Activated effector memory CD4-positive, alpha-beta T cell treated with Interleukin-2 at 50 U/mL for 16 hours (primary cell): ENCODE results near the gene CCT7.
"Not testable (repeated sequence)": the region's sequence is repeated elsewhere in the genome, so short reads cannot be mapped to it uniquely, and the experiment has no call there.

Experiments used
- DNase-seq: peaks from one replicate; pipeline ENCODE4 v3.0.0-alpha.2; 2020

Gene CCT7

DNA sequence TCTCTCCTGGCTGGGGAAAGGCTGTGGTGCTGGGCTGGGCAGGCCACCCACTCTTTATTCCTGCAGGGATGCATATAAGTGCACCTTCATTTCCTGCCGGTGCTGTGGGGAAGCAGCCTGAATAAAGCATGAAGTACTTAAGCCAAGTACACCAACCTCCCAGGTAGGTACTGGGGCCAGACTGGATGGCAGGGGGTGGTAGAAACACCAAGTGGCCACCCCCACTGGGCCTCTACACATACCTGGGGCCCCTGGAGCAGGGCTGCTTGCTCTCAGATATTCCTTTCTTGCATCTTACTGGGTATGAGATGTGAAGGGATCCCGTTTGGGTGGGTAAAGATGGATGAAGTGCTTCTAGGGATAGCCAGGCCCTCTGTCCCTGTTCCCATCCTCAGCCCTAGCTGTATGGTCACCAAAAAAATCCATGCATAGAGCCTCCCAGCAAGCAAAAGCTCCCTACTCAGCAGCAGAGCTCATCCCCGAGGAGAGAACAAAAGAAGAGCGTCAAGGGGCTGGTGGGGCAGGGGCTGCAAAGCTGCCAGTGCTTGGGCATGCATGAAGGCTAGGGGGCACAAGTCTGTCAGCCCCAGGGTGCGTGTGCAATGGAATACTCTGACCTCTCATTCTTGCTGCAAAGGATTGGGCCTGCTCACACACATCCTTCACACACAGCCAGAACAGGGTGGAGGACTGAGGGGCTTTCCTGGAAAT is 22.0 kb downstream of the CCT7 start:
- no peak for DNase-seq

DNA sequence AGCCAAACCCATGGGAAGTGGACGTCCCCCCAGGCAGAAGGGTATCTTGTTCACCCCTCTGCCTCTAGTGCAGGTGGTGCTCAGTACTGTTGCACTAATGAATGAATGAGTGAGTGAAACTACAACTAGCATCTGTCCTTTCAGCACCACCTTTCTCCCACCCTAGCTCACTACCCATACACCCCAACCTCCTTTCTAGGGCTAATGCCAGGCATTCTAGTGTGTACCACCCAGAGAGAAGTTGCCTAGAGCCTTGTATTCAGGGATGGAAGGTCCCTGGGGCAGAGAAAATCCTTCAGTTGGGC is 22.5 kb downstream of the CCT7 start:
- DNase-seq, result no peak

DNA sequence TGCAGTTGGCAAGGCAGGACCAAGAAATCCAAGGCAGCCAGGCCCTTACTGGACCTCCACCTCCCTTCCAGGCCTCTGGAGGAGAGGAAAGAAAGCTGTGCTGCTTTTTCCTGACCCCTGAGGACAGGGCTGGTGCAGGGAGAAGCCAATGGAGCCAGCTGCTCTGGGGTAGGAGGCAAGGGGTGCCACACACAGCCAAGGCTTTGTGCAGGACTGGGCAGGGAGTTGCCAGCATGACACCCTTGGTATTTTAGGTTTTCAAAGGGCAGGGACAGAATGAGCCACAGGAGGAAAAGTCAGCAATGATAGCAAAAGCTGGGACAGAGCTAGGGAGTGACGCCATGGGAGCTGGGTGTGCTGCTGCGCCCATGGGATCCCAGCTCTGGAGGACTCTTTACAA is 22.9 kb downstream of the CCT7 start:
- no peak for DNase-seq

DNA sequence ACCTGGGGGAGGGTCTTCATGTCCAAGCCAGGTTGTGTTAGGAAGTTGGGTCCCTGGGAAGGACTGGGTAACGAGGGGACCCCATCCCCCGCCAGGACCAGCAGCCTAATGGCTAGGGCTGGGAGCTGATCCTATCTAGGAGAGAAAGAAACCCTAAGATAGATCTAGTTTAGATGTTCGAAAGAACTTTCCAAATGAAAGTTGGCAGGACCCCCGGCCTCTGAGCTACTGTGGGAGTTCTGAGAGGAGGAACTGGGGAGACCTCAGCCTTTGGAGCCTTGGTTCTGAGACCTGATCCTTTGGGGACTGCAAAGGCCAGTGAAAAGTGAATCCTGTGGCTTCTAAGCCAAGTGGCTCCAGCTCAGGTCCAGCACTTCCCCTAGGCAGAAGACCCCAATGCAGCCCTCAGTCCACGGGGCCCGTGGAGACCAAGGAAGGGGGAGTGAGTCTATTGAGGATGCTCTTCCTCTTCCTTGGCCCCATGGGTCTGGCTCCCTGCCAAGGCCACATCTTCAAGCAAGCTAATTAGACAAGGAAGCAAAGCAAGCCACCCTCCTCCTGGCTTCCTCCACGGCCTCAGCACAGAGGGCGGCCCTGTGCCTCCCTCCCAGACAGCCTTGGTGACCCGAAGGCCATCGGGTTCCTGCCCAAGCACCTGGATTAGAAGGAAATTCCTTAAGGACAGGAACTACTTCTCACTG is 23.5 kb downstream of the CCT7 start:
- peak; percentile 14 for DNase-seq

DNA sequence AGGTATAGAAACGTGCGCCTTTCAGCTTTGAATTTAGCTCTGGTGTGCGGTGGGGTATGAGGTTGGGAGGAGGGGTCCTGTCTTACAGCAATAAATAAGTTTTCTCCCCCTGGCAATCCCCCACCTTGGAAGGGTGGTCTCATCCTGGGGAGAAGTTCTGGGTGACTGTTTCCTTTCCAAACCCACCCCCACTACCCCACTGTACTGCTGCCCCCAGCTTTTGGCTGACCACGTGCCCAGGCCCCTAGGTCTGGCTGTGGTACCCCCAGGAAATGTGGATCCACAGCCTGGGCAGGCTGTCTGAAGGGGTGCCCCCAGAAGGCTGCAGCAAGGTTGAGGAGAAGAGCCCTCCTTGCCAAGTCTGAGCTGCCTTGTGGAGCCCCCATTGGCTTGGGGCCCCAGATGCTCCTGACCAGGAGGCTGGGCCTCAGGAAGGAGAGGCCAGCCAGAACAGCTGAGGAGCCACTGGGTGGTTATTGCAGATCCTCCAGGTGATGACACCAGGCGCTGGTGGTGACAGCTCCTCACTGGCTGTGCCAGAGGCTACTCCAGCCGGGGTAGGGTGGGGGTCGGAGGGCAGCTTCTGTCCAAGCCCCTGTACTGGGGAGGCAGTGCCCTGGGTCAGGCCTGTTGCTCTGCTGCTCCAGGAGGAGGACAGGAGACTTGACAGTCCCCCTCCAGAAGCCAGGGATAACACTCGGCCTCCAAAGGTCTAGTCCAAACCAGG is 24.2 kb downstream of the CCT7 start:
- no peak for DNase-seq

DNA sequence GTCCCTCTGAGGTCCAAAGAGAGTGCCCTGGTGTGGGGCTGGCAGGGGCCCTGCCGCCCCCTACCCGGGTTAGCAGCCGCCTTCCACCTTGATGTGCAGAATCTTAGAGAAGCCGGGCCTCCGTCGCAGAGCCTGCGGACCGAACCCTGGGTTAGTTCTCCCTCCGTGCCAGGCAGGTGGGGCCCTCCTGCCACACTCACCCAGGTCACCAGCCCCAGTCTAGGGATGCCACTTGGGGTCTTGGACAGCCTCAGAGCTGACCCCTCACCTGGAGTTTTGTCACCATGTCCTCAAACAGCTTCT is 24.8 kb downstream of the CCT7 start:
- no peak for DNase-seq

DNA sequence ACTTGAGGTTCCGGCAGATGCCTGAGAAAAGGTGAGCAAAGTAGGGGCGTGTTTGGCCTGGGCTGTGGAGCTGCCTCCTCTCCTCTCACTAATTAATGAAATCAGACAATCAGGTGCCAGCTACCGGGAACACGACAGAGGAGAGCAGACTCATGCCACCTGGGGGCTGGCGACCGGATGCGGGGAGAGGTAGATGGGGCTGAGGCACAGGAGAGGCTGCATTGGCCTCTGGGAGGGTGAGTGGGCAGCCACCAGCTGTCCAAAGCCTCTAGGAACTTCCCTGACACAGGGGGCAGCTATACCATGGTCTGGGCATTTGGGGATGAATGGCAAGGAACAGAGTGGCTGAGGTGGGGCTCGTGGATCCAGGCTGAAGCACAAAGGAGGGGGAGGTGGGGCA is 25.2 kb downstream of the CCT7 start:
- no peak for DNase-seq

DNA sequence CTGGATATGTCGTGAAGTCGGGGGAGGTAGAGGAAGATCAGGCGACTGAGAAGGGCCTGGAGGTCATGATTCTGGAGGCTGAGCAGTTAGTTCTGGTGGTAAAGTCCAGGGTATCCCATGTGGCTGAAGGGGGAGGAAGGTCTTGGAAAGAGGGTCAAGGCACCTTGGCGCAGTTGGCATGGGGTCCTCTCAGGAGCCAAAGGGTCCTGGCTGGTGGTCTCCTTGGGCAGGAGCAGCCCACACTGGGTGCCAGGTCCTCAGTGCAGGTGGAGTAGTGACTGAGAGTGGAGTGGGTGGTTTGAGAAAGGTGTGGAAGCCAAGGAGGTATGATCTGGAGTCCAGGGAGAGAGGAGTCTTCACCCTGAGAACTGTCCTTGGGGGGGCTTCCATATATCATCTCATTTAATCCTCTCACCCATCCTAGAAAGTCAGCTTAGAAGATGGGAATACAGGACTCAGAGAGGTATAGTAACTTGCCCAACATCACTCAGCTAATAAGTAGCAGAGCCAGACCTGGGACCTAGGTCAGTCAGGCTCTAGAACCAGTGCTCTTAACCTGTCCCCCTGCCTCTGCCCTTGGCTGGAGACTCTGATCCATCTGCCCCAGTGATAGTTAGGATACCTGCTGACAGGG is 25.7 kb downstream of the CCT7 start:
- no peak for DNase-seq

DNA sequence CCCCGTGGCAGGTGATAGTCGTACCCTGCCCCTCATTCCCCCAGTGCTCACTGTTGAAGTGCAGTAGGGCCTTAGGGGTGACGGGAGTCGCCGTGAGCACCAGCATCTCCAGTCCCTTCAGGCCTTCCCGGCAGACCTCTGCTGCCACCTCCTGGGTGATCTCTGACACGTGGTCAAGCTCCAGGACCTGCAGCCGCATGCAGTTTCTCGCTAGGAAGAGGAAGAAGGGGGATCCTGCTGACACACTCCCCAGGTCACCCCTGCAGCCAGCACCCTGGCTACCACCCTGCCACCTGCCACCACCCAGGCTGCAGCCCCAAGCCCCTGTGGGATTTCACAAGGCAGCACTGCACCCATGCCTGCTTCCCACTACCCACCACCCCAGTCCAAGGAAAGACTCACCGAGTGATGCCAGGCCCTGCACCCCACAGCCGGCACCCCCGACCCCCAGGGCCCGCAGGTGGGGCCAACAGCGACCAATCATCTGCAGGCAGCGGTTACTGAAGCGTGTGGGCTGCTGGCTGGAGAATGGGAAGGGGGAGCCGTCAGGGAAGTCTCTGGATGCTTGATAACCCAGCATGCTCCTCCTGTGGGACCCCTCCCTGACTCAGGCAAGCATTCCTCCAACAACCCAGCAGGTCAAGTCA is 26.4 kb downstream of the CCT7 start:
- no peak for DNase-seq

DNA sequence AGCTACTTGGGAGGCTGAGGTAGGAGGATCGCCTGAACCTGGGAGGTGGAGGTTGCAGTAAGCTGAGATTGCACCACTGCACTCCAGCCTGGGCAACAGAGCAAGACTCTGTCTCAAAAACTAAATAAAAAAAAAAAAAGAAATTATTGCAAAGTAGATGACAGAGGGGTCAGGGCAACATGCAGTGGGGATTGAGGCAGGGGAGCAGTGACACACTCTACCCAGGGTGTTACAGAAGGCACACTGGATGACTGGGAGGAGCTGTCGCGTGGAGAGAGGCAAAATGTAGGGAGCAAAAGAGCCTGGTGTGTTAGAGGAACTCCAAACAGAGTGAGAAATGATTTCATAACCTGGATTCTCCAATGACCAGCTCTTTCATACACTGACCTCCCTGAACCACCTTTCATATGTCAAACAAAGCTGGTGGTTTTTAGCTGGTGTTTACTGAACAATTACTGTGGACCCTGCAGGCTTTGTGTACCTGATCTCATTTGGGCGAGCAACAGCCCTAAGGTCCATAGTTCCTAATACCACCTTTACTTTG is 28.1 kb downstream of the CCT7 start:
- DNase-seq, result no peak

DNA sequence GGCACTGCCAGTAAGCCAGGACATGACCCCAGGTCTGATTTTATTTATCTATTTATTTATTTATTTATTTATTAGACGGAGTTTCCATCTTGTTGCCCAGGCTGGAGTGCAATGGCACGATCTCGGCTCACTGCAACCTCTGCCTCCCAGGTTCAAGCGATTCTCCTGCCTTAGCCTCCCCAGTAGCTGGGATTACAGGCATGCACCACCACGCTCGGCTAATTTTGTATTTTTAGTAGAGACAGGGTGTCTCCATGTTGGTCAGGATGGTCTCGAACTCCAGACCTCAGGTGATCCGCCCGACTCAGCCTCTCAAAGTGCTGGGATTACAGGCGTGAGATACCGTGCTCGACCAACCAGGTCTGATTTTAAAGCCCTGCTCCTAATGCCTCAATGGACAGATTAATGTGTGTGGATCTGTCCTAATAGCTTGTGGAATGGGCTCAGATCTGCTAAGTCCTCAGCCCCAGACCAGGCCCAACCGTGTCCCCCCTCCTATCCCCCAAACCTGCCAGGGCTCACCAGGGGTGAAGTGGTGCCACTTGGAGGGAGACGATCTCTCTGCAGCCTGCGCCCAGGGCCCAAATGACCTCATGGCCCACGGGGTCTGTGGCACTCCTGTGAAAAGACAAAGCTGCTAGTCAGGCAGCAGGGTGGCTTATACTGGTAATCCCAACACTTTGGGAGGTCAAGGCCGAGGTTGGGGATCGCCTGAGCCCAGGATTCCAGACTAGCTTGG is 28.8 kb downstream of the CCT7 start:
- DNase-seq, result not testable (repeated sequence)

DNA sequence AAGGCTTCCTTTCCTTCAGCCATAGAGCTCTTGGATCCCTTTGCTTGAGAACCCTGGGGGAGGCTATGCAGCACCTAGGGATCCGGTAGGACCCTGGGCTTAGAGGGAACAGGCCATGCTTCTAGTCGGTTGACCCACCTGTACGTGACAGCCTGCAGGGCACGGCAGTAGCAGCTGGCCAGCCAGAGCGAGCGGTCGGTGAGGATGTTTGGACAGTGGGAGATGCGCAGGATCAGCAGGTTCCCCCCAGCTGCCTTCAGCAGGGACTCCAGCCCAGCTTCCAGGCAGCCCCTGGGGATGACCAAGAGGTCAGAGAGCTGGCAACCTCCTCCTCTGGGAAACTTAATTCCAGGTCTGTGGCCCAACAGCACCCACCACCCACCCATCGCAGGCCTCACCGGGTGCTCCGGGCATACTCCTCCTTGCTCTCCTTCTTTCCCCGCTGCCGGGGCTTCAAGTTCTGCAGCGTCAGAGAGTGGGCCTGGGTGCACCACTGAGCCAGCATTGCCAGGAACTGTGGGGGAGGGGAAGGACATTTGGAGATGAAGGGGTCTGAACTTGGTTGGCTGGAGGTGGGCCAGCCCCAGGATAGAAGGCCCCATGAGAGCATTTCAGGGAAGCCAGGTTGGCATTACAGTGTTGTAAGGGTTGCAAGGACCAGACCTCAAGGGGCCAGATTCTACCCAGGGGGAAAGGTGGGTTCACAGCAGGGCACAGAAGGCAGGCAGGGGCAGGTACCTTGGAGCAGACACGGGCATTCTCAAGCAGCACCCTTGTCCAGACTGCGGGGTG is 29.6 kb downstream of the CCT7 start:
- DNase-seq, result no peak

DNA sequence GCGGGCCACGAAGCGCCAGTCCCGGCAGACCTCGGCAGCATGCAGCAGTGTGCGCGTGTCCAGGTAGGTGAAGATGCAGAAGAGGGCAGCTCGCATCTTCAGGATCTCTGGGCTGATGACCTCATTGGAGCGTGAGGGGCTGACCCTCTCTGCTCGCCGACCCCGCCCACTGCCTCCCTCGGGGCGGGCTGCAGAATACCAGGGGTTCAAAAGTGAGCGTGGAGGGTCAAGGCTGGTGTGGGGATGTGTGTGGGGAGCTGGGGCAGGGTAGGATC is 30.2 kb downstream of the CCT7 start:
- DNase-seq, result no peak

DNA sequence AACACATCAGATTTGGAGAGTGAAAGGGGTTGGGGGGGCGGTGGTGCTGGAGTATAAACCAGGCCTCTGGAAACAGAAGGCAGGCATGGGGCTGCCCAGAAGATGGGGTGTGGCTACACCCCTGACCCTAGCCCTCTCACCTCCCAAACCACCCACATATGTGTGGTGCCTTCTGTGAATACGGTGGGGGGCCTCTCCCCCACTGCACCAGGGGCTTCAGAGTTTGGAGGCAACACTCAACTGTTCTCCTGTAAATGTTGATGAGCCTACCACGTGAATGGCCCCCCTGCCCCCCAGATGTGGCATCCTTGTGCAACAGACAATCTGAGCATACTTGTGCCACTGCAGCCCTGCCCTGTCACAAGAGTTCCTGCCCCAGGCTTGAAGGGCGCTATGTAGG is 30.7 kb downstream of the CCT7 start:
- DNase-seq, result no peak

DNA sequence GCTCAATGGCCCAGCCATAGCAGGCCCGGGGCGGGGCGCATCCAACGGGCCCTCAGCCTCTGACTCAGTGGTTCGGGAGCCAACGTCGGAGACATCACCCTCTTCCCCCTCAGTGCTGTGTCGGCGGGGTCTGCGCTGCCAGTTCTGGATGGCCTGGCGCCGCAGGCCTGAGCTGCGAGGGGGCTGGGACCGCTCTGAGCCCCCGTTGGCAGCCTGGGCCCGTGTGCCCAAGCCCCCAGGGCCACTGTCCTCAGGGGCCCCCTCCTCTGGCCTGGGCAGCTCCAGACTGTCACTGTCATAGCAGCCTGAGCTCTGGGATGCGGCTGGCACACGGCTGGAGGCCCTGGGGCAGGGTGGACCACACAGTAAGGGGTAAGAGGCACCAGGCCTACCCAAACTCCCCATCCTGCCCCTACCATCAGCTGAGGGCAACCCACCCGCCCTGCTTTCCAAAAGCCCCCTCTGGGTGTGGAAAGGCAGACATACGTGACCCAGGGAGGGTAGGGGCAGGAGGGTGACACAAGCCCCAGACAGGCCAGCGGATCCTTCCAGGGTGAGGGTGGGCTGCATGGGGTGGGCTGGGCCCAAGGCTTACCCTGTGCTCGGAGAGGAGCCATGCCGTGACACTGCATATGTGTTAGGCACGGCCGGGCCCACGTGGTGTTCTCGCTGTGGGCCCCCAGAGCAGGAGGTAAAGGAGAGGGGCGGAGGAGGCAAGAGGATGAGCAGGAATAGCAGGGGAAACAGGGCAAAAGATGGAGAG is 31.4 kb downstream of the CCT7 start:
- no peak for DNase-seq

DNA sequence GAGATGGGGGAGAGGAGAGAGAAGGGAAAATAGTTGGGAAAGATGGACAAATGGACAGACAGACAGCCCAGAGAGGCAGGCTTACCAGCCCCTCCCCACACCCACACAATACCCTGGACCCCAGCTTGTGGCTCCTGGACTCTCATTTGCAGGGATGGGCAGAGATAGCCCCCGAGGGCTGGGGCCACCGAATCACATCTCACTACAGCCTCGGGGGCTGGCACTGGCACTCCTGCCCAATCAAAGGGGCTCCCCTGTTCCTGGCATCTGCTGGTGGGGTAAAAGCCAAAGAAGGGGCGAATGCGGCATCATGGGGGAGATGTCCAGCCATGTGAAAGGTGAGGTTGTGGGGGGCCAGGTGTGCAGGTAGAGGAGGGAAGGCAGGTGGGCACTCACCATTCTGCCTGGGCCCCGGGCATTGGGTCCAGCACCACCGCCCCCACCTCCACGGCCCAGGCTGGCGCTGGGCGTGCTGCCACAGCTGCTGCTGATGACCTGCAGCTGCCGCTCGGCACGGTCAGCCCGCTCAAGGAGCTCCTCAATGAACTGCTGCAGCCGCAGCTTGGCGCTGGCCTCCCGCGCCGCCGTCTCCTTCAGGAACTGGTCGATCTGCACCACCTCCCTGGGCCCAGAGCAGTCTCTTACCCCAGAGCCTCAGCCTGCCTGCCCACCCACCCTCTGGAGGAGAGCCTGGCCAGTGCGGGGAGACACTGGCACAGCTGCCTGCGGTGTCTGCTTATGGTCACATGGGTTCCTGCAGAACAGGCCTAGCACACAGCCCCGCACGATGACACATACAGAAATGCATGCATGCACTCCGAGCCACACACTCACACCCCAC is 32.2 kb downstream of the CCT7 start:
- no peak for DNase-seq

DNA sequence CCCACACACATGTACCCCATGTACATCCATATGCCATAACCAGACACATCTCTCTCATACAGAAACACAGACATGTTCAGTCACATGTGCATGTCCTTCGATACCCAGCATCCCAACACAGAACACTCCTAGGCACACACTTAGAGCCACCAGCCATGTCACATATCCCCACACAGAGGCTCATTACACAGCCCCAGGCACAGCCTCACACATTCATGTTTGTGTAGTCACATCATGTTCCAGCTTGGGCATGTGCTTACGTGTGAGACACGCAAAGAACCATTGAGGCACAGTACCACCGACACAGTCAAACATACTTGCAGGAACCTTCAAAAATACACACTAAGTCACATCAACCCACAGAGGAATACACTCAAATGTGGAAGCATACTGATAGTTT is 32.9 kb downstream of the CCT7 start:
- DNase-seq, result no peak

DNA sequence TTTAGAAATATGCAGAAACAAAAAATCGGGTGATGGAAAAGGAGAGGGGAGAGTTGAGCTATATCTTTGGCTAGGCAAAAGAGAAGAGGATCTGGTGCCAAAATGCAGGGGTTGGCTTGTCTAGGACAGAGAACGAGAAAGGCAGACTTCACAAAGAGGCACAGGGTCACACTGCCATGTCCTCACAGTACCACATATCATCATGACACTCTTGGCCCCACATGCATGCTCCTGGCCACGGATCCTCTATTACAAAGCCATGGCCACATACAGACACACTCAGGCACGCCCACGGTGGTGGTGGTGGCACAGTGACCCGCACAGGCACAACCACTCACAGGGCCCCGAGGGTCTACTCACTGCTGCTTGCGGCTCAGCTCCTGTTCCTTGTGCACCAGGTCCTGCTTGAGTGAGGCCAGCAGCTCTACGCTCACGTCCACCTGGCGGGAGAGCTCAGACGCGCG is 34.3 kb downstream of the CCT7 start:
- DNase-seq, result no peak

DNA sequence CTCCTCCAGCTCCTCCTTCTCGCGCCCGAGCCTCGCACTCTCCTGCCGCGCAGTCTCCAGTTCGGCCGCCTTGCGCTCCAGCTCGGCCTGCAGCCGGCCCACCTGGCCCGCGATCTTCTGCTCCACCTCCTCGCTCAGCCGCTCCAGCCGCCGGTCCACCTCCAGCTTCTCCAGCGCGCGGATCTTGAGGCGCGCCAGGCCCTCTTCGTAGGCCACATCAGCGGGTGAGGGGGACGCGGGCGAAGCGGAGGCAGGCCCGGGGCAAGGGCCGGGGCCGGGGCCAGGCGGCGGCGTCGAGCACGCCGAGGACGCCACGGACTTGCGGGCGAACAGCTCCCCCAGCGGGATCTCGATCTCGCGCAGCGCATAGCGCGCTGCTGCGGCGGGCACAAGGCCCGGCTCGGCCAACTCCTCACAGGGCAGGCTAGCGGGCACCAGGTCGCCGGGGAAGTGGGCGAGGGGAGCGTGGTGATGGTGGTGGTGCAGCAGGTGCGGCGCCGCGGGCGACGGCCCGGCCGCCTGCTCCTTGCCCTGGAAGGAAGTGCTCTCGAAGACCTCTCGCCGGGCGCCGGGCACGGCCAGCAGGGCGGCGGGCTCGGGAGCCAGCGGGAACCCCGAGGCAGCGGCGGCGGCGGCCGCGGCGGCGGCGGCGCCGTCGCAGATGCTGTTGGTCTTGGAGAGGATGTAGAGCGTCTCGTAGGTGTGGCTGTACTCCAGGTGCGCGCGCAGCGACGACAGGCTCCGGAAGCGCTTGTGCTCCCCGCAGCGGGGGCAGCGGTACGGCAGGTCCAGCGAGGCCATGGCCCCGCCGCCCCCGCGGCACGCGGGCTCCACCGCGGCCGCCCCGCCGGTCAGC is 35.0 kb downstream of the CCT7 start:
- DNase-seq, result peak; percentile 71
